ENCODE results near the gene CNTNAP5. TPM values are rescaled to one million over a fixed set of nuclear protein-coding genes. Genes with fewer than 3 reads are reported as not detected.

Gene CNTNAP5
- total and polyA plus RNA-seq, 2 of the 13 experiments (the other 11 are each of a cell fraction or from before 2014, with no cell fraction given) = not detected

DNA sequence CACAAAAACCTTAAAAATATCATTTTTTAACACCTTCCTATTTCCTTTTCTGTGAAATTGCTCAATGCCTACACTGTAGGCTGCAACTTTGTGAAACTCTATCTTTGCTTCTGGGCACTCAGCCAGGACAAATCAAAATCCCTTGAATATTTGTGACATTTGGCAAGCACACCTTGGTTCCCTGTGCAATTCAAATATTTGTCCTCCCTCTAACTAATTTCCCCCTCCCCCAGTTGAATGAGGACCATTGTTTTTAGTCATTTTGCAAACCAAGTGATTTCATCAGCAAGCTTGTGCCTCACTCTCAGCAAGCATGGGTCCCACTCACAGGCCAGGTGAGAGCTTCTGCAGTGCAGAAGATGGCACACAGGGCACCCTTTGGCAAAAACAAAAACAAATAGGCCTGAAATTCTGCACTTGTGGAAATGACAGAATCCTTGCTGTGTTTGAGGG, 541.5 kb downstream of the CNTNAP5 start (continued):
- TF ChIP-seq, protein P1, sequence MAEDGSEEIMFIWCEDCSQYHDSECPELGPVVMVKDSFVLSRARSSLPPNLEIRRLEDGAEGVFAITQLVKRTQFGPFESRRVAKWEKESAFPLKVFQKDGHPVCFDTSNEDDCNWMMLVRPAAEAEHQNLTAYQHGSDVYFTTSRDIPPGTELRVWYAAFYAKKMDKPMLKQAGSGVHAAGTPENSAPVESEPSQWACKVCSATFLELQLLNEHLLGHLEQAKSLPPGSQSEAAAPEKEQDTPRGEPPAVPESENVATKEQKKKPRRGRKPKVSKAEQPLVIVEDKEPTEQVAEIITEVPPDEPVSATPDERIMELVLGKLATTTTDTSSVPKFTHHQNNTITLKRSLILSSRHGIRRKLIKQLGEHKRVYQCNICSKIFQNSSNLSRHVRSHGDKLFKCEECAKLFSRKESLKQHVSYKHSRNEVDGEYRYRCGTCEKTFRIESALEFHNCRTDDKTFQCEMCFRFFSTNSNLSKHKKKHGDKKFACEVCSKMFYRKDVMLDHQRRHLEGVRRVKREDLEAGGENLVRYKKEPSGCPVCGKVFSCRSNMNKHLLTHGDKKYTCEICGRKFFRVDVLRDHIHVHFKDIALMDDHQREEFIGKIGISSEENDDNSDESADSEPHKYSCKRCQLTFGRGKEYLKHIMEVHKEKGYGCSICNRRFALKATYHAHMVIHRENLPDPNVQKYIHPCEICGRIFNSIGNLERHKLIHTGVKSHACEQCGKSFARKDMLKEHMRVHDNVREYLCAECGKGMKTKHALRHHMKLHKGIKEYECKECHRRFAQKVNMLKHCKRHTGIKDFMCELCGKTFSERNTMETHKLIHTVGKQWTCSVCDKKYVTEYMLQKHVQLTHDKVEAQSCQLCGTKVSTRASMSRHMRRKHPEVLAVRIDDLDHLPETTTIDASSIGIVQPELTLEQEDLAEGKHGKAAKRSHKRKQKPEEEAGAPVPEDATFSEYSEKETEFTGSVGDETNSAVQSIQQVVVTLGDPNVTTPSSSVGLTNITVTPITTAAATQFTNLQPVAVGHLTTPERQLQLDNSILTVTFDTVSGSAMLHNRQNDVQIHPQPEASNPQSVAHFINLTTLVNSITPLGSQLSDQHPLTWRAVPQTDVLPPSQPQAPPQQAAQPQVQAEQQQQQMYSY (CRISPR knock-in tag; IDR thresholded peaks at IDR 0.05) = peak; percentile 46; the same call in 1 of the 2 replicates
- TF ChIP-seq SRSF1 (optimal IDR thresholded peaks at IDR 0.05; ENCODE audit: low read depth, low read length) = no peak
- no peak for TF ChIP-seq ESRRA (CRISPR knock-in tag; IDR thresholded peaks at IDR 0.05; ENCODE audit: low read depth)
- TF ChIP-seq, protein P2, sequence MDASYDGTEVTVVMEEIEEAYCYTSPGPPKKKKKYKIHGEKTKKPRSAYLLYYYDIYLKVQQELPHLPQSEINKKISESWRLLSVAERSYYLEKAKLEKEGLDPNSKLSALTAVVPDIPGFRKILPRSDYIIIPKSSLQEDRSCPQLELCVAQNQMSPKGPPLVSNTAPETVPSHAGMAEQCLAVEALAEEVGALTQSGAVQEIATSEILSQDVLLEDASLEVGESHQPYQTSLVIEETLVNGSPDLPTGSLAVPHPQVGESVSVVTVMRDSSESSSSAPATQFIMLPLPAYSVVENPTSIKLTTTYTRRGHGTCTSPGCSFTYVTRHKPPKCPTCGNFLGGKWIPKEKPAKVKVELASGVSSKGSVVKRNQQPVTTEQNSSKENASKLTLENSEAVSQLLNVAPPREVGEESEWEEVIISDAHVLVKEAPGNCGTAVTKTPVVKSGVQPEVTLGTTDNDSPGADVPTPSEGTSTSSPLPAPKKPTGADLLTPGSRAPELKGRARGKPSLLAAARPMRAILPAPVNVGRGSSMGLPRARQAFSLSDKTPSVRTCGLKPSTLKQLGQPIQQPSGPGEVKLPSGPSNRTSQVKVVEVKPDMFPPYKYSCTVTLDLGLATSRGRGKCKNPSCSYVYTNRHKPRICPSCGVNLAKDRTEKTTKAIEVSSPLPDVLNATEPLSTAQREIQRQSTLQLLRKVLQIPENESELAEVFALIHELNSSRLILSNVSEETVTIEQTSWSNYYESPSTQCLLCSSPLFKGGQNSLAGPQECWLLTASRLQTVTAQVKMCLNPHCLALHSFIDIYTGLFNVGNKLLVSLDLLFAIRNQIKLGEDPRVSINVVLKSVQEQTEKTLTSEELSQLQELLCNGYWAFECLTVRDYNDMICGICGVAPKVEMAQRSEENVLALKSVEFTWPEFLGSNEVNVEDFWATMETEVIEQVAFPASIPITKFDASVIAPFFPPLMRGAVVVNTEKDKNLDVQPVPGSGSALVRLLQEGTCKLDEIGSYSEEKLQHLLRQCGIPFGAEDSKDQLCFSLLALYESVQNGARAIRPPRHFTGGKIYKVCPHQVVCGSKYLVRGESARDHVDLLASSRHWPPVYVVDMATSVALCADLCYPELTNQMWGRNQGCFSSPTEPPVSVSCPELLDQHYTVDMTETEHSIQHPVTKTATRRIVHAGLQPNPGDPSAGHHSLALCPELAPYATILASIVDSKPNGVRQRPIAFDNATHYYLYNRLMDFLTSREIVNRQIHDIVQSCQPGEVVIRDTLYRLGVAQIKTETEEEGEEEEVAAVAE (CRISPR knock-in tag; IDR thresholded peaks at IDR 0.05; ENCODE audit: borderline replicate concordance) = peak; percentile 88
- peak; percentile 79; the same call in 1 of the 2 replicates for TF ChIP-seq ZMYM2 (CRISPR knock-in tag; IDR thresholded peaks at IDR 0.05)
- TF ChIP-seq ZNF777 (CRISPR knock-in tag; IDR thresholded peaks at IDR 0.05) = peak; percentile 56; the same call in 1 of the 2 replicates
- TF ChIP-seq FOXO1 (CRISPR knock-in tag; IDR thresholded peaks at IDR 0.05) = peak; percentile 81; the same call in 1 of the 2 replicates
- peak; percentile 97 for TF ChIP-seq ZNF280D (CRISPR knock-in tag; IDR thresholded peaks at IDR 0.05)
- TF ChIP-seq ZNF792 (CRISPR knock-in tag; IDR thresholded peaks at IDR 0.05) = peak; percentile 92
- no peak for TF ChIP-seq SKI (IDR thresholded peaks at IDR 0.05; ENCODE audit: partially characterized antibody)
- TF ChIP-seq ZNF83 (CRISPR knock-in tag; IDR thresholded peaks at IDR 0.05; ENCODE audit: borderline replicate concordance) = no peak
- TF ChIP-seq SAFB2 (CRISPR knock-in tag; IDR thresholded peaks at IDR 0.05; ENCODE audit: borderline replicate concordance, low read depth) = no peak; the same call in 1 of the 2 replicates
- 0 out of 2 replicates have a peak, but pooled peaks have one; percentile 41 for TF ChIP-seq ZNF740 (CRISPR knock-in tag; IDR thresholded peaks at IDR 0.05)
- no peak for TF ChIP-seq PCBP2 (optimal IDR thresholded peaks at IDR 0.05; ENCODE audit: low read depth, low read length, poor library complexity, severe bottlenecking)
- peak; percentile 80; the same call in 1 of the 2 replicates for TF ChIP-seq DDIT3 (CRISPR knock-in tag; IDR thresholded peaks at IDR 0.05)
- TF ChIP-seq NFE2 (CRISPR knock-in tag; IDR thresholded peaks at IDR 0.05) = no peak
- TF ChIP-seq ZNF205 (CRISPR knock-in tag; IDR thresholded peaks at IDR 0.05) = peak; percentile 88; the same call in 1 of the 2 replicates
- TF ChIP-seq ZNF564 (CRISPR knock-in tag; IDR thresholded peaks at IDR 0.05) = no peak
- no peak for TF ChIP-seq ZNF768 (CRISPR knock-in tag; IDR thresholded peaks at IDR 0.05)
